Glutamatergic neuron (in vitro differentiated cells): Measurements from ENCODE around the gene MRPS9. TPM values are rescaled to one million over a fixed set of nuclear protein-coding genes. Genes with fewer than 3 reads are reported as not detected.

Experiments
- DNase-seq: peaks from one replicate; pipeline ENCODE4 v3.0.0; 2022
- H3K27ac Mint-ChIP-seq: one replicate; pipeline ENCODE4 v1.8.0; 2020; ENCODE audit warnings: mild to moderate bottlenecking, mixed read lengths, inconsistent platforms; ENCODE audit not compliant: unreplicated experiment
- H3K27me3 Mint-ChIP-seq: one replicate; pipeline ENCODE4 v1.8.0; 2020; ENCODE audit warnings: mild to moderate bottlenecking, moderate library complexity, mixed read lengths, inconsistent platforms; ENCODE audit not compliant: unreplicated experiment
- H3K36me3 Mint-ChIP-seq: one replicate; pipeline ENCODE4 v1.8.0; 2020; ENCODE audit warnings: mild to moderate bottlenecking, mixed read lengths, inconsistent platforms; ENCODE audit not compliant: unreplicated experiment
- H3K4me1 Mint-ChIP-seq: one replicate; pipeline ENCODE4 v1.8.0; 2020; ENCODE audit warnings: mild to moderate bottlenecking, low read depth, mixed read lengths, inconsistent platforms; ENCODE audit not compliant: unreplicated experiment
- H3K4me3 Mint-ChIP-seq: one replicate; pipeline ENCODE4 v1.8.0; 2020; ENCODE audit warnings: mild to moderate bottlenecking, mixed read lengths, inconsistent platforms; ENCODE audit not compliant: unreplicated experiment
- H3K9me3 Mint-ChIP-seq: one replicate; pipeline ENCODE4 v1.8.0; 2020; ENCODE audit warnings: mild to moderate bottlenecking, moderate library complexity, mixed read lengths, inconsistent platforms; ENCODE audit not compliant: unreplicated experiment
- CTCF ChIP-seq: fragments of 200-600 bp; sonication (generic); IDR thresholded peaks from one replicate; pipeline ENCODE4 v1.5.0; 2021; ENCODE audit not compliant: partially characterized antibody, unreplicated experiment
- total RNA-seq: library from RNA; stranded (reverse); fragmentation: NEBNext Ultra II Directional; extraction: Animal tissue kit (Norgen Biotek cat#: 25700); gene quantifications from one replicate; pipeline ENCODE4 v1.2.1, GENCODE V29; 2021; ENCODE audit not compliant: unreplicated experiment

MRPS9 gene
- total RNA-seq, 1 donor from 2014 or later: 20.3 TPM

DNA sequence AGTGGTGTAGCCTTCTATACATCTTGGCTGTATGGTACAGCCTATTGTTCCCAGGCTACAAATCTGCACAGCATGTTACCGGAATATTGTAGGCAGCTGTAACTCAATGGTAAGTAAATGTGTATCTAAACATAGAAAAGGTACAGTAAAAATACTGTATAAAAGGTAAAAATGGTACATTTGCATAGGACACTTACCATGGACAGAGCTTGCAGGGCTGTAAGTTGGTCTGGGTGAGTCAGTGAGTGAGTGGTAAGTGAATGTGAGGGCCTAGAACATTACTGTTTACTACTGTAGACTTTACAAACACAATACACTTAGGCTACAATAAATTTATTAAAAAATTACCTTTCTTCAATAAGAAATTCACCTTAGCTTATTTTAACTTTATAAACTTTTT lies 3.7 kb upstream of the MRPS9 start:
- H3K27ac Mint-ChIP-seq: no peak overlapping the region
- no peak for DNase-seq
- no peak for TF ChIP-seq CTCF
- H3K27me3 Mint-ChIP-seq: no peaks in the 10 kb centered on the region
- peaks cover 2% of the 10 kb centered on the region for H3K9me3 Mint-ChIP-seq
- peaks cover 13% of the 10 kb centered on the region for H3K4me1 Mint-ChIP-seq
- H3K4me3 Mint-ChIP-seq: no peak overlapping the region
- H3K36me3 Mint-ChIP-seq: no peaks in the 10 kb centered on the region

GRCh38 chr2:105038383-105039061 lies 653 bp downstream of the MRPS9 start:
- no peak for TF ChIP-seq CTCF
- no peaks in the 10 kb centered on the region for H3K36me3 Mint-ChIP-seq
- DNase-seq: no peak
- H3K4me1 Mint-ChIP-seq: peaks cover 30% of the 10 kb centered on the region
- peaks cover 2% of the 10 kb centered on the region for H3K9me3 Mint-ChIP-seq
- peak overlapping the region; percentile 89 for H3K27ac Mint-ChIP-seq
- no peaks in the 10 kb centered on the region for H3K27me3 Mint-ChIP-seq
- H3K4me3 Mint-ChIP-seq: peak overlapping the region; percentile 99

DNA sequence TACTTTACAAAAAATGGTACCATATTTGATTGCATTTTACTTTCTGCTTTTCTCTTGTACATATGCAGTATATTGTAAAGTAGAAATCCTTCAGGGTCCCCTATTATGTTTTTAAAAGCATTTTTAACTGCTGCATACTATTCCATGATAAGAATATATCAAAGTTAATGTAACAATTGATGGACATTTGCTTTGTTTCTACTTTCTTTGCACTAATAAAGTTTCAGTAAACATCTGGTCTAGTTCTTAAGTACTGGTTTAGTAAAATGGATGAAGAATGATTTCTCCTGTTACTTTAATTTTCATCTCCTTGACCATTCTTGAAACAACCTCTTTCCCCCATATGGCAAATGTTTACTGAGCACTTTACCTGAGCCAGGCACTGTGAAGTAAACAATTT lies 1.7 kb downstream of the MRPS9 start:
- Mint-ChIP-seq H3K27me3 (no peaks in the 10 kb centered on the region), H3K9me3 (peaks cover 2% of the 10 kb centered on the region), H3K4me3 (peak overlapping the region; percentile 60), H3K27ac (no peak overlapping the region), H3K4me1 (peaks cover 30% of the 10 kb centered on the region), H3K36me3 (no peaks in the 10 kb centered on the region)
- DNase-seq: no peak
- no peak for TF ChIP-seq CTCF

GRCh38 chr2:105042189-105042588 lies 4.3 kb downstream of the MRPS9 start:
- Mint-ChIP-seq H3K36me3 (no peaks in the 10 kb centered on the region), H3K9me3 (peaks cover 2% of the 10 kb centered on the region), H3K4me1 (peaks cover 25% of the 10 kb centered on the region), H3K27me3 (no peaks in the 10 kb centered on the region), H3K27ac (peak overlapping the region; percentile 84), H3K4me3 (peak overlapping the region; percentile 62)
- TF ChIP-seq CTCF: no peak
- peak; percentile 28 for DNase-seq

GRCh38 chr2:105052773-105053172 lies 14.9 kb downstream of the MRPS9 start:
- no peak for TF ChIP-seq CTCF
- H3K4me3 Mint-ChIP-seq: no peak overlapping the region
- no peaks in the 10 kb centered on the region for H3K9me3 Mint-ChIP-seq
- DNase-seq: no peak
- peaks cover 1% of the 10 kb centered on the region for H3K27me3 Mint-ChIP-seq
- H3K4me1 Mint-ChIP-seq: peaks cover 3% of the 10 kb centered on the region
- peaks cover 10% of the 10 kb centered on the region for H3K36me3 Mint-ChIP-seq
- H3K27ac Mint-ChIP-seq: no peak overlapping the region
